Putamen (tissue), 1 donor: Measurements from ENCODE around the gene CYLD.

ENCODE experiments used
- DNase-seq: peaks from one replicate; pipeline ENCODE4 v3.0.0-alpha.2; 2016; ENCODE audit warnings: low spot score

The CYLD gene

GRCh38 chr16:50781518-50781917 lies 39.6 kb downstream of the CYLD start:
- DNase-seq: no peak

GRCh38 chr16:50789757-50790156 lies 47.9 kb downstream of the CYLD start:
- no peak for DNase-seq

GRCh38 chr16:50791522-50791921 lies 49.6 kb downstream of the CYLD start:
- DNase-seq: no peak

DNA sequence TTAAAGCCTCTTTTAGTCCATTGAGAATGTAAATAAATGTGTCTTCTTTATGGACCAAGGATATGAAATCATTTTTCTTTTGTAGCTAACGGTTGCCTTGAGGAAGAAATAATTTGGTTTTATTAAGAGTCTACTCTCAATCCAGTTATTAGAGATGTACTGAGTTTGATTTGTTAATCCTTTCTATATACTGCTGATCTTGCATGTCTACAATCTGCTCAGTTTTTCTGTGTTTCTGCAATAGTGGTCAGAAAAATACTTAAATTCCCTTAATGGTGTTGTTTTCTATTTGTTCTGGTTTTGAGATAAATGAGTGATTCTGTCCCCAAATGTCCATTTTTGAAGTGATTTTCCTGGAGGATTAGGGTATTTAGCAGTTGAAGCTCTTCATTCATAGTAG lies 54.9 kb downstream of the CYLD start:
- DNase-seq: no peak

DNA sequence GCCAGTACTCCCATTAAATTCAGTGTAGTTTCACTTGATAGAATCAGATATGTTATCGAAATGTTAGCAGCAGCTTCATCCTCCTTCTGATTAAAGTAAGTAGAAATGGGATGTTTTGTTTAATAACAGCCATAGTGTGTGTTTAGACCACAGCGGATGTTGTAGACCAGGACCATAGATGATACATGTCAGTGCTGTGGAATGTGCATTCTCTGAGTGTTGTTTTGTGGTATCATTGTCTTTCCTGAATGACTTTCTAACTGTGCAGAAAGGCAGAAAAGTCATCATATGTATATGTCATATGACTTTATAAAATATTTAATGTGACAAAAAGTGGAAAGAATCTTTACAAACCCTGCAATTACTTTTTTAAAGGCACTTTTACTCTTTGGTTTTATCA lies 55.6 kb downstream of the CYLD start:
- no peak for DNase-seq

GRCh38 chr16:50800074-50800473 lies 58.2 kb downstream of the CYLD start:
- no peak for DNase-seq

DNA sequence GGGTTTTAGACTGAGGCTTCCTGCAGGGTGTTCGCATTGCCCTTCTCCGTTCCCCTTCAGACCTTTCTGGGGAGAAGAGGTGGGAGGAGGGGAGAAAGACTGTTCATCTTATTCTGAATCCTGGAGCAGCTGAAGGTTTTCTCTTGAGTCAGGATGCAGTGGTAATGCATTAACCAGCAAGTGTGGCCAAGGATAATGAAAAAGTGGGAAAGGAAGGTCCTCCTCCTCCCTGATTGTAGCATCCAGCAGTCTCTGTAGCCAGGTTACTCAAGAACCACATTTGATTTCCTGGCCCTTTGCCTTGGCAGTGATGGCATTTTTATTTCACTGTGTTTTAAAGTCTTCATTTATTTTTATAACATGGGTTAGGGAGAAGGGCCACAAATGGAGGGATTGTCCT lies 59.1 kb downstream of the CYLD start:
- no peak for DNase-seq

GRCh38 chr16:50802000-50802399 lies 60.1 kb downstream of the CYLD start:
- DNase-seq: no peak

- no peak for DNase-seq
These were observed 61.1 kb downstream of the CYLD start for GRCh38 chr16:50802961-50803360.

- no peak for DNase-seq
These were observed 62.5 kb downstream of the CYLD start for GRCh38 chr16:50804290-50804907.

GRCh38 chr16:50806099-50807062 lies 64.5 kb downstream of the CYLD start:
- DNase-seq: peak; percentile 95

DNA sequence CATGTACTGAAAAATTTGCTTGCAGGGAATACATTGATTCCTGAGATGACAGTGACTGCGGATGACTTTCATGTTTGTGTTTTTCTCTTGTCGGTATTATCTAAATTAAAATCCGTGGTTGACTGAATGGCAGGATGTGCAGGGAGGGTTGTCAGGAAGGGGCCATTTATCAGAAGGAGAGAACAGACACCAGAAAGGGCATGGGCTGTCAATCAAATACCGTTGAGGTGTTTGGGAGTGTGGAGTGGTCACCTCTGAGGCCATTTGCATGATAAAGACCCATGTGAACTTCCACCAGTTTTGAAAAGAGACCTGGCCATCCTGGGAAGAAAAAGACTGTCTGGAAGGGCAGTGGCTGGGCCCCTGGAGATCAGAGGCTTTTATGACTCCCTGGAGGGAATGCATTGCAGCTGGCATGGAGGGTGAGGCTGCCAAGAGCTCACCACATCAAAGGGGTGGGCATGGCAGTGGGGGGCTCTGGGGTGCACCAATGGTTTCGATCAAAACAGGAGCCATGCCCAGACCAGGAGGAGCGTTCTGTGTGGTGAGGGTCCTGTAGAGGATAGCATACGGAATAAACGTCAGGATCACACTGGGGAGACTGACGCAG lies 67.1 kb downstream of the CYLD start:
- no peak for DNase-seq

DNA sequence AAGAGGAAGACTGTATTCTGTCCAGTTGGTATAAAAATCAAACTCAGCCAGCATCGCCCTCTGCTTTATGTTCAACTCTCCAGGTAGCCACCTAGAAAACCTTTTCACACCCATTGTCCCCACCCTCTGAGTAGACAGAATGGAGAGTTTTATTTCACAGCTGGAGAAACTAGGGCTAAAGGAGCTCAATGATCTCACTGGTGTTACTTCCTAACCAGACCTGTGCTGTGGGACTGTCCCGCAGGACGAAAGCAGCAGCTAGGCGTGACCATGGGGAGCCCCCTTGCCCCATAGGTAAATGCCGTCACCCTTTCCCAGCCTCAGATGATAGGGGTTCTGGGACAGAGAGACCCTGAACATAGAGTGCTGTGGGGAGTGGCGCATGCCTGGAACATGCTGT lies 67.7 kb downstream of the CYLD start:
- DNase-seq: no peak

GRCh38 chr16:50810241-50810965 lies 68.5 kb downstream of the CYLD start:
- DNase-seq: no peak

- no peak for DNase-seq
These were observed 70.2 kb downstream of the CYLD start for GRCh38 chr16:50812046-50812445.

DNA sequence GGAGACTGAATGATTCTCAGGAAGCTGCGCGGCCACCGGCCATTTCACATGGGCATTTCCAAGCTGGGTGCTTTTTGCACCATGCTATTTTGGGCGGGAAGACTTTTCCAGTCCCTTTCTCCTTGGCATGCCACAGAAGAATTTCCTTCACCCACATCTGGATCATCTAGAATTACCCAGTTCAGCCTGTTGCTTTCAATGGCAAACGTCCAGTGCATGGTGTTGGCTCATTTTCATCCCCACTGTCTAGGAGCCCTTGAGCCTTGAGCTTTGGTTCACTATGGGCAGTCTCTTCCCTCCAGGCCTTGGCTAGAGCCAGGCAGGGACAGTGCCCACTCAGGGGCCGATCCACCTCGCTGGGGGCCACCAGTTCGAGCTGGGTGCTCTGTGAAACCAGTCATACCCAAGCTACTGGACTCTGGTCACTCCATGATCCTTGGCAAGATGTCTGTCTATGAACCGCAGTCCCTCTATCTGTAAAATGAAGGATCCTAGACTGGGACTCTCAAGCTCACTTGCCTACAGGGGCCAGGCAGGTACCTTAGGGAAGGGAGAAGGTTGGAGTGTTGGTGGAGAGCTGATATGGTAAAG lies 71.1 kb downstream of the CYLD start:
- no peak for DNase-seq

DNA sequence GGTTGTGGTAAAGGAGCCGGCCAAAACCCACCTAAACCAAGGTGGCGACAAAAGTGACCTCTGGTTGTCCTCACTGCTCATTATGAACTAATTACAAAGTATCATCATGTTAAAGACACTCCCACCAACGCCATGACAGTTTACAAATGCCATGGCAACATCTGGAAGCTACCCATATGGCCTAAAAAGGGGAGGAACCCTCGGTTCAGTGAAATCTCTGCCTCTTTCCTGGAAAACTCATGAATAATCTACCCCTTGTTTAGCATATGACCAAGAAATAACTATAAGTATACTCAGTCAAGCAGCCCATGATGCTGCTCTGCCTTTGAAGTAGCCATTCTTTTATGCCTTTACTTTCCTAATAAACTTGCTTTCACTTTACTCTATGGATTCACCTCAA lies 72.2 kb downstream of the CYLD start:
- no peak for DNase-seq

GRCh38 chr16:50814541-50814940 lies 72.7 kb downstream of the CYLD start:
- no peak for DNase-seq

- DNase-seq: no peak
These were observed 73.5 kb downstream of the CYLD start for GRCh38 chr16:50815382-50815781.

GRCh38 chr16:50816901-50817555 lies 75.1 kb downstream of the CYLD start:
- no peak for DNase-seq

DNA sequence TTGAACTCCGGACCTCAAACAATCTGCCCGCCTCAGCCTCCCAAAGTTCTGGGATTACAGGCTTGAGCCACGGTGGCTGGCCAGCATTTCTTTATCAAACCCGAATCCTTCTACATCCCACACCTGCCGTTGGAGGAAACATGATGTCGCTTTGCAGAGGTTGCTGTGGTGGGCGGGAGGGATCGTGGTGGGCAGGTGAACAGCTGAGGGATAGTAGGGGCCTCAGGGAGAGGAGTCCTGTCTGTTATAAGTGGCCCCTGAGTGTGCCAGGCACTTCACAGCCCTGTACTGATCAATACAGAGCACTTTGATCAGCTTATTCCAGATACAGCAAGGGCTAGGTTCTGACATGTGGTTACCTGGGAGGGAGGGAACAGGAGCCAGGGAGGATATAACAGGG lies 76.5 kb downstream of the CYLD start:
- no peak for DNase-seq
